NT2/D1 (cell line): ENCODE measurements around the gene PRADC1.
"Not testable (repeated sequence)": the region's sequence is repeated elsewhere in the genome, so short reads cannot be mapped to it uniquely, and the experiment has no call there.

Source experiments
- DNase-seq: peaks from one replicate; pipeline ENCODE4 v3.0.0-alpha.2; 2011; ENCODE audit warnings: low read depth, low spot score
- H3K27me3 ChIP-seq: 2 replicates; pipeline ENCODE4 v1.6.0; 2011; ENCODE audit warnings: mild to moderate bottlenecking; ENCODE audit not compliant: insufficient read length, insufficient read depth
- H3K36me3 ChIP-seq: 2 replicates; pipeline ENCODE4 v1.6.1; 2011; ENCODE audit warnings: mild to moderate bottlenecking, low read length, mixed read lengths; ENCODE audit not compliant: insufficient read depth, insufficient read length
- H3K4me1 ChIP-seq: 2 replicates; pipeline ENCODE4 v1.5.1; 2011; ENCODE audit not compliant: insufficient read depth, insufficient read length
- H3K4me3 ChIP-seq: 2 replicates; pipeline ENCODE4 v1.5.1; 2011; ENCODE audit warnings: low read depth; ENCODE audit not compliant: insufficient read length
- H3K9ac ChIP-seq: 2 replicates; pipeline ENCODE4 v1.6.0; 2011; ENCODE audit warnings: low read depth; ENCODE audit not compliant: insufficient read length
- H3K9me3 ChIP-seq: 2 replicates; pipeline ENCODE4 v1.5.1; 2011; ENCODE audit warnings: mild to moderate bottlenecking, low read length; ENCODE audit not compliant: insufficient read depth
- SUZ12 ChIP-seq: IDR thresholded peaks from 2 replicates; pipeline ENCODE4 v1.6.1; 2011; ENCODE audit not compliant: insufficient read length, insufficient read depth; ENCODE audit errors: extremely low read depth
- YY1 ChIP-seq: IDR thresholded peaks from 2 replicates; pipeline ENCODE4 v1.6.1; 2011; ENCODE audit not compliant: insufficient read length, insufficient read depth
- ZNF274 ChIP-seq: IDR thresholded peaks from 2 replicates; pipeline ENCODE4 v1.6.1; 2011; ENCODE audit warnings: mild to moderate bottlenecking, low read depth, low read length

The PRADC1 gene

GRCh38 chr2:73267008-73267407 lies 34.0 kb upstream of the PRADC1 start:
- Histone ChIP-seq H3K36me3 (no peaks in the 10 kb centered on the region), H3K27me3 (peaks cover 47% of the 10 kb centered on the region), H3K9ac (no peak overlapping the region), H3K9me3 (no peaks in the 10 kb centered on the region), H3K4me1 (peaks cover 7% of the 10 kb centered on the region), H3K4me3 (no peak overlapping the region)
- TF ChIP-seq ZNF274 (no peak), SUZ12 (no peak), YY1 (no peak)
- no peak for DNase-seq

GRCh38 chr2:73266061-73266901 lies 33.2 kb upstream of the PRADC1 start:
- DNase-seq, result no peak
- Histone ChIP-seq H3K27me3 (peaks cover 47% of the 10 kb centered on the region), H3K4me3 (no peak overlapping the region)

GRCh38 chr2:73265298-73266060 lies 32.4 kb upstream of the PRADC1 start:
- H3K9ac ChIP-seq, result no peak overlapping the region
- DNase-seq, result no peak
- H3K4me1 ChIP-seq, result peaks cover 8% of the 10 kb centered on the region
- no peak overlapping the region for H3K4me3 ChIP-seq
- H3K9me3 ChIP-seq, result no peaks in the 10 kb centered on the region
- H3K36me3 ChIP-seq, result no peaks in the 10 kb centered on the region
- peaks cover 39% of the 10 kb centered on the region for H3K27me3 ChIP-seq
- TF ChIP-seq YY1 (no peak), SUZ12 (no peak), ZNF274 (no peak)

More at GRCh38 chr2:73266061-73266901, 33.2 kb upstream of the PRADC1 start:
- no peaks in the 10 kb centered on the region for H3K36me3 ChIP-seq
- TF ChIP-seq ZNF274 (no peak), YY1 (no peak), SUZ12 (no peak)
- peaks cover 7% of the 10 kb centered on the region for H3K4me1 ChIP-seq
- H3K9me3 ChIP-seq, result no peaks in the 10 kb centered on the region
- H3K9ac ChIP-seq, result no peak overlapping the region

- no peak overlapping the region for H3K4me3 ChIP-seq
- H3K9ac ChIP-seq, result no peak overlapping the region
- peaks cover 32% of the 10 kb centered on the region for H3K27me3 ChIP-seq
- TF ChIP-seq ZNF274 (no peak), SUZ12 (no peak), YY1 (no peak)
- H3K9me3 ChIP-seq, result no peaks in the 10 kb centered on the region
- H3K4me1 ChIP-seq, result peaks cover 10% of the 10 kb centered on the region
- no peaks in the 10 kb centered on the region for H3K36me3 ChIP-seq
- DNase-seq, result no peak
Observed at GRCh38 chr2:73264783-73265182, 31.7 kb upstream of the PRADC1 start.

- no peak overlapping the region for H3K4me3 ChIP-seq
- H3K27me3 ChIP-seq, result peaks cover 28% of the 10 kb centered on the region
- TF ChIP-seq YY1, result no peak
- H3K4me1 ChIP-seq, result peaks cover 10% of the 10 kb centered on the region
- DNase-seq, result no peak
- H3K9me3 ChIP-seq, result no peaks in the 10 kb centered on the region
- no peak overlapping the region for H3K9ac ChIP-seq
- H3K36me3 ChIP-seq, result no peaks in the 10 kb centered on the region
Observed at GRCh38 chr2:73264332-73264606, 31.2 kb upstream of the PRADC1 start.

GRCh38 chr2:73263540-73264331 lies 30.7 kb upstream of the PRADC1 start:
- Histone ChIP-seq H3K36me3 (no peaks in the 10 kb centered on the region), H3K27me3 (peaks cover 23% of the 10 kb centered on the region), H3K4me1 (peaks cover 10% of the 10 kb centered on the region), H3K4me3 (no peak overlapping the region), H3K9ac (no peak overlapping the region), H3K9me3 (no peaks in the 10 kb centered on the region)
- no peak for TF ChIP-seq ZNF274
- no peak for TF ChIP-seq YY1
- no peak for TF ChIP-seq SUZ12
- no peak for DNase-seq

GRCh38 chr2:73262691-73263429 lies 29.8 kb upstream of the PRADC1 start:
- peaks cover 14% of the 10 kb centered on the region for H3K27me3 ChIP-seq
- H3K4me1 ChIP-seq, H3K4me3 ChIP-seq, H3K9ac ChIP-seq, H3K36me3 ChIP-seq, H3K9me3 ChIP-seq, DNase-seq: not testable (repeated sequence)
